ENCODE results near the gene LAMA3.

DNA sequence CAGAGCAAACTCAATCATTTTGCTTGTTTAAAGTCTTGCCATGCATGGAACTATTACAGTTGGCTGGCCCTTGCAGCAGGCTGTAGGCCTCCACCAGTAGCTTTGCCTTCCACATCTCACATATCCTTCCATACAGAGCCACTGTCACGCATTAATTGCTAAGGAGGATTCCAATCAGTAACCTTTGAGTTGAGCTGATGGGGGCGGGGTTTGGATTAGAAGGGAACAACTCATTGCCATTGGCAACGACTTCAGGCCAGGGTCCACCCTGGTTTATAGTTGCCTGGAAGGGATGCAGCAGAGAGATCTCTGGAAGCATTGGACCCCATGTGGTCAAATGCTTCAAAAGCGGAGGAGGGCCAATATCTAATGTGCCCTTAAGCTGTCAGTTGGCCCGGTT, 262.0 kb downstream of the LAMA3 start:
- TF ChIP-seq, protein P1, sequence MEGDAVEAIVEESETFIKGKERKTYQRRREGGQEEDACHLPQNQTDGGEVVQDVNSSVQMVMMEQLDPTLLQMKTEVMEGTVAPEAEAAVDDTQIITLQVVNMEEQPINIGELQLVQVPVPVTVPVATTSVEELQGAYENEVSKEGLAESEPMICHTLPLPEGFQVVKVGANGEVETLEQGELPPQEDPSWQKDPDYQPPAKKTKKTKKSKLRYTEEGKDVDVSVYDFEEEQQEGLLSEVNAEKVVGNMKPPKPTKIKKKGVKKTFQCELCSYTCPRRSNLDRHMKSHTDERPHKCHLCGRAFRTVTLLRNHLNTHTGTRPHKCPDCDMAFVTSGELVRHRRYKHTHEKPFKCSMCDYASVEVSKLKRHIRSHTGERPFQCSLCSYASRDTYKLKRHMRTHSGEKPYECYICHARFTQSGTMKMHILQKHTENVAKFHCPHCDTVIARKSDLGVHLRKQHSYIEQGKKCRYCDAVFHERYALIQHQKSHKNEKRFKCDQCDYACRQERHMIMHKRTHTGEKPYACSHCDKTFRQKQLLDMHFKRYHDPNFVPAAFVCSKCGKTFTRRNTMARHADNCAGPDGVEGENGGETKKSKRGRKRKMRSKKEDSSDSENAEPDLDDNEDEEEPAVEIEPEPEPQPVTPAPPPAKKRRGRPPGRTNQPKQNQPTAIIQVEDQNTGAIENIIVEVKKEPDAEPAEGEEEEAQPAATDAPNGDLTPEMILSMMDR (IDR thresholded peaks at IDR 0.05) = no peak
- TF ChIP-seq POLR2A (IDR thresholded peaks at IDR 0.05) = no peak

All from tibial nerve (tissue), 3 donors.